ENCODE measurements around the gene WFIKKN2.

DNA sequence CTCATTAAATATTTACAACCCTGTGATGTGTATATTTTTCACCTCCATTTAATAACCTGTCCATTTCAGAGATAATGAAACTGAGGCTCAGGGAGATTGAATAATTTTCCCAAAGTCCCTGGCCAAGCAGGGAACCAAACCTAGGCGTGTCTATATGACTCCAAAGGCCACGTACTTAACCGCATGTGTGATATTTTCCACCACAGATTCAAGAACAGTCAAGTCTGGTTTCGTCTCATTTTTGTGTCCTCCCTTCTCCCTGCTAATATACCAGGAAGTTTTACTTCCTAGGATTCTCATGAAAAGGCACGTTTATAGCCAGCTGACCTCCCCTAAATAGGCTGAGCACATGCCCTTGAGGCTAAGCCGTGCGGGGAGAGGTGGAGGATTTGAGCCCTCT lies 15.3 kb downstream of the WFIKKN2 start:
- TF ChIP-seq GATA2 (IDR thresholded peaks at IDR 0.05; ENCODE audit: low read depth, low read length) (no peak), GATA3 (IDR thresholded peaks at IDR 0.05; ENCODE audit: low read depth, low read length) (no peak)

Measured in SH-SY5Y (cell line).